ENCODE data around the gene PRTFDC1.
"Not testable (repeated sequence)": the region's sequence is repeated elsewhere in the genome, so short reads cannot be mapped to it uniquely, and the experiment has no call there.

Gene PRTFDC1

GRCh38 chr10:24847112-24848070 lies 105.0 kb downstream of the PRTFDC1 start:
- peaks cover 17% of the 10 kb centered on the region for H3K4me1 ChIP-seq (ENCODE audit: control insufficient read depth, insufficient read depth, low read length)
- no peak overlapping the region for H3K4me3 ChIP-seq (ENCODE audit: low read depth, low read length)
- H3K9ac ChIP-seq (ENCODE audit: low read depth, low read length) = no peak overlapping the region
- no peaks in the 10 kb centered on the region for H3K9me3 ChIP-seq (ENCODE audit: control insufficient read depth, insufficient read depth, low read length)
- no peaks in the 10 kb centered on the region for H3K27me3 ChIP-seq (ENCODE audit: control insufficient read depth, insufficient read depth, low read length)
- no peaks in the 10 kb centered on the region for H3K36me3 ChIP-seq (ENCODE audit: control insufficient read depth, insufficient read depth, low read length)

GRCh38 chr10:24844742-24845141 lies 107.7 kb downstream of the PRTFDC1 start:
- no peaks in the 10 kb centered on the region for H3K9me3 ChIP-seq (ENCODE audit: control insufficient read depth, insufficient read depth, low read length)
- no peaks in the 10 kb centered on the region for H3K27me3 ChIP-seq (ENCODE audit: control insufficient read depth, insufficient read depth, low read length)
- H3K4me3 ChIP-seq (ENCODE audit: low read depth, low read length) = no peak overlapping the region
- peaks cover 2% of the 10 kb centered on the region for H3K4me1 ChIP-seq (ENCODE audit: control insufficient read depth, insufficient read depth, low read length)
- H3K9ac ChIP-seq (ENCODE audit: low read depth, low read length) = no peak overlapping the region
- no peaks in the 10 kb centered on the region for H3K36me3 ChIP-seq (ENCODE audit: control insufficient read depth, insufficient read depth, low read length)

GRCh38 chr10:24843256-24843655 lies 109.2 kb downstream of the PRTFDC1 start:
- H3K36me3 ChIP-seq (ENCODE audit: control insufficient read depth, insufficient read depth, low read length) = no peaks in the 10 kb centered on the region
- H3K4me3 ChIP-seq (ENCODE audit: low read depth, low read length) = no peak overlapping the region
- no peaks in the 10 kb centered on the region for H3K9me3 ChIP-seq (ENCODE audit: control insufficient read depth, insufficient read depth, low read length)
- H3K27me3 ChIP-seq (ENCODE audit: control insufficient read depth, insufficient read depth, low read length) = no peaks in the 10 kb centered on the region
- no peaks in the 10 kb centered on the region for H3K4me1 ChIP-seq (ENCODE audit: control insufficient read depth, insufficient read depth, low read length)
- H3K9ac ChIP-seq (ENCODE audit: low read depth, low read length) = no peak overlapping the region

GRCh38 chr10:24842856-24843255 lies 109.5 kb downstream of the PRTFDC1 start:
- Histone ChIP-seq H3K9ac (ENCODE audit: low read depth, low read length) (no peak overlapping the region), H3K4me3 (ENCODE audit: low read depth, low read length) (no peak overlapping the region), H3K36me3 (ENCODE audit: control insufficient read depth, insufficient read depth, low read length) (no peaks in the 10 kb centered on the region), H3K27me3 (ENCODE audit: control insufficient read depth, insufficient read depth, low read length) (no peaks in the 10 kb centered on the region), H3K4me1 (ENCODE audit: control insufficient read depth, insufficient read depth, low read length) (no peaks in the 10 kb centered on the region), H3K9me3 (ENCODE audit: control insufficient read depth, insufficient read depth, low read length) (no peaks in the 10 kb centered on the region)

GRCh38 chr10:24841530-24841929 lies 110.9 kb downstream of the PRTFDC1 start:
- Histone ChIP-seq H3K27me3 (ENCODE audit: control insufficient read depth, insufficient read depth, low read length) (no peaks in the 10 kb centered on the region), H3K4me1 (ENCODE audit: control insufficient read depth, insufficient read depth, low read length) (no peaks in the 10 kb centered on the region), H3K9ac (ENCODE audit: low read depth, low read length) (no peak overlapping the region), H3K9me3 (ENCODE audit: control insufficient read depth, insufficient read depth, low read length) (no peaks in the 10 kb centered on the region), H3K36me3 (ENCODE audit: control insufficient read depth, insufficient read depth, low read length) (no peaks in the 10 kb centered on the region), H3K4me3 (ENCODE audit: low read depth, low read length) (no peak overlapping the region)

GRCh38 chr10:24840784-24841183 lies 111.6 kb downstream of the PRTFDC1 start:
- Histone ChIP-seq H3K9me3 (ENCODE audit: control insufficient read depth, insufficient read depth, low read length) (no peaks in the 10 kb centered on the region), H3K9ac (ENCODE audit: low read depth, low read length) (no peak overlapping the region), H3K27me3 (ENCODE audit: control insufficient read depth, insufficient read depth, low read length) (no peaks in the 10 kb centered on the region), H3K4me3 (ENCODE audit: low read depth, low read length) (no peak overlapping the region), H3K36me3 (ENCODE audit: control insufficient read depth, insufficient read depth, low read length) (no peaks in the 10 kb centered on the region), H3K4me1 (ENCODE audit: control insufficient read depth, insufficient read depth, low read length) (no peaks in the 10 kb centered on the region)

GRCh38 chr10:24837781-24838180 lies 114.6 kb downstream of the PRTFDC1 start:
- not testable (repeated sequence) for H3K4me3 ChIP-seq (ENCODE audit: low read depth, low read length); H3K9ac ChIP-seq (ENCODE audit: low read depth, low read length); H3K9me3 ChIP-seq (ENCODE audit: control insufficient read depth, insufficient read depth, low read length); H3K36me3 ChIP-seq (ENCODE audit: control insufficient read depth, insufficient read depth, low read length); H3K4me1 ChIP-seq (ENCODE audit: control insufficient read depth, insufficient read depth, low read length); H3K27me3 ChIP-seq (ENCODE audit: control insufficient read depth, insufficient read depth, low read length)

GRCh38 chr10:24834869-24835268 lies 117.5 kb downstream of the PRTFDC1 start:
- Histone ChIP-seq H3K4me3 (ENCODE audit: low read depth, low read length) (no peak overlapping the region), H3K4me1 (ENCODE audit: control insufficient read depth, insufficient read depth, low read length) (no peaks in the 10 kb centered on the region), H3K9ac (ENCODE audit: low read depth, low read length) (no peak overlapping the region), H3K9me3 (ENCODE audit: control insufficient read depth, insufficient read depth, low read length) (no peaks in the 10 kb centered on the region), H3K27me3 (ENCODE audit: control insufficient read depth, insufficient read depth, low read length) (no peaks in the 10 kb centered on the region), H3K36me3 (ENCODE audit: control insufficient read depth, insufficient read depth, low read length) (no peaks in the 10 kb centered on the region)

- H3K27me3 ChIP-seq (ENCODE audit: control insufficient read depth, insufficient read depth, low read length) = no peaks in the 10 kb centered on the region
- no peak overlapping the region for H3K9ac ChIP-seq (ENCODE audit: low read depth, low read length)
- H3K9me3 ChIP-seq (ENCODE audit: control insufficient read depth, insufficient read depth, low read length) = no peaks in the 10 kb centered on the region
- no peaks in the 10 kb centered on the region for H3K4me1 ChIP-seq (ENCODE audit: control insufficient read depth, insufficient read depth, low read length)
- H3K4me3 ChIP-seq (ENCODE audit: low read depth, low read length) = no peak overlapping the region
- no peaks in the 10 kb centered on the region for H3K36me3 ChIP-seq (ENCODE audit: control insufficient read depth, insufficient read depth, low read length)
Observed at GRCh38 chr10:24826009-24826408, 126.4 kb downstream of the PRTFDC1 start.

- no peaks in the 10 kb centered on the region for H3K27me3 ChIP-seq (ENCODE audit: control insufficient read depth, insufficient read depth, low read length)
- H3K36me3 ChIP-seq (ENCODE audit: control insufficient read depth, insufficient read depth, low read length) = no peaks in the 10 kb centered on the region
- no peak overlapping the region for H3K9ac ChIP-seq (ENCODE audit: low read depth, low read length)
- no peaks in the 10 kb centered on the region for H3K4me1 ChIP-seq (ENCODE audit: control insufficient read depth, insufficient read depth, low read length)
- no peaks in the 10 kb centered on the region for H3K9me3 ChIP-seq (ENCODE audit: control insufficient read depth, insufficient read depth, low read length)
- H3K4me3 ChIP-seq (ENCODE audit: low read depth, low read length) = no peak overlapping the region
Observed at GRCh38 chr10:24825551-24825950, 126.9 kb downstream of the PRTFDC1 start.

- Histone ChIP-seq H3K36me3 (ENCODE audit: control insufficient read depth, insufficient read depth, low read length) (no peaks in the 10 kb centered on the region), H3K9me3 (ENCODE audit: control insufficient read depth, insufficient read depth, low read length) (no peaks in the 10 kb centered on the region), H3K4me3 (ENCODE audit: low read depth, low read length) (no peak overlapping the region), H3K9ac (ENCODE audit: low read depth, low read length) (no peak overlapping the region), H3K4me1 (ENCODE audit: control insufficient read depth, insufficient read depth, low read length) (no peaks in the 10 kb centered on the region), H3K27me3 (ENCODE audit: control insufficient read depth, insufficient read depth, low read length) (no peaks in the 10 kb centered on the region)
Observed at GRCh38 chr10:24824536-24824935, 127.9 kb downstream of the PRTFDC1 start.

- H3K36me3 ChIP-seq (ENCODE audit: control insufficient read depth, insufficient read depth, low read length) = no peaks in the 10 kb centered on the region
- H3K4me1 ChIP-seq (ENCODE audit: control insufficient read depth, insufficient read depth, low read length) = no peaks in the 10 kb centered on the region
- no peak overlapping the region for H3K9ac ChIP-seq (ENCODE audit: low read depth, low read length)
- no peak overlapping the region for H3K4me3 ChIP-seq (ENCODE audit: low read depth, low read length)
- H3K9me3 ChIP-seq (ENCODE audit: control insufficient read depth, insufficient read depth, low read length) = no peaks in the 10 kb centered on the region
- no peaks in the 10 kb centered on the region for H3K27me3 ChIP-seq (ENCODE audit: control insufficient read depth, insufficient read depth, low read length)
Observed at GRCh38 chr10:24824124-24824523, 128.3 kb downstream of the PRTFDC1 start.

Data from iPS-15b (cell line).